ENCODE data around the gene TUBGCP3.

DNA sequence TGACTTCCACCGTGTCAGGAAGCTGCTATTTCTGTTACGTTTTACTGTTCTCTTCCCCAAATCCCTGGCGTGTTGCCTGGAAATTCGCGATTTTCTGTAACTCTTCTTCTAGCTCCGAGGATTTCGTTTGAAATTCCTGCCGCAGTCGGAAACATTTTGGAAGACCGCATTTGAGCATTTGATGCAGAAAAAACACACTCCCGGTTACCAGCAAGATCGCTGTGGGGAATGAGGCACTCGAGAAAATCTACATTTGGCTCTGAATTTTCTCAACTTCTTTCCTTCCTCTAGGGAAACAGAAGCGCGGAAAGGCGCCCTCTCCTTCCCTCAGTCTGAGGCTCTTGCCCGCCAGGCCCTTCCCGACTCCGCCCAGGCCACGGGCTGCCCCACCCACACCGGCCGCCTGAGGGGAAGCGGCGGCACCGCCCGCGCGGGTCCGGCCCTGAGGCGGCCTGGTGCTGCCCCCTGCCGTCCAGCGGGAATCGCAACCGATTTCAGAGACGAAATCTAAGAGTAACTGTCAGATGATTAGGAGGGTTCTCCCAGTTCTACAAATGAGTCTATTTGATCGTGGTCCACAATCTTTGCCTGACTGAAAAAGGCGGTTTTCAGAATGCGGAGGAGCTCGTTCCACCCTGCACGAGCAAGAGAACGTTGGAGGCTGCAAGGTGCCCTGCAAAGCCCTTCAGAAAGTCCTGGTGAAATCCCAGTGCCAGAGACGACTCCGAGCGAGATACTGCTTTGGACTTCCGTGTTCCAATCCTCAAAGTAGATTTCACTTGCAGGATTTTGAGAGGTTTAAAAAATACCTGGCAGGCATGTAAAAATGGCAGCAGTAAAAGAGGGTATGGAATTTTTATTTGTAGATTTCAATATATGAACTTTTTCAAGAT lies 18.4 kb upstream of the TUBGCP3 start:
- peak; percentile 91 to 94 for TF ChIP-seq CTCF (conservative IDR thresholded peaks at IDR 0.05; ENCODE audit: low read depth in 2 of 2)
- TF ChIP-seq EZH2 (IDR thresholded peaks at IDR 0.05; ENCODE audit: low read depth, unreplicated experiment): no peak
- TF ChIP-seq, protein P1, sequence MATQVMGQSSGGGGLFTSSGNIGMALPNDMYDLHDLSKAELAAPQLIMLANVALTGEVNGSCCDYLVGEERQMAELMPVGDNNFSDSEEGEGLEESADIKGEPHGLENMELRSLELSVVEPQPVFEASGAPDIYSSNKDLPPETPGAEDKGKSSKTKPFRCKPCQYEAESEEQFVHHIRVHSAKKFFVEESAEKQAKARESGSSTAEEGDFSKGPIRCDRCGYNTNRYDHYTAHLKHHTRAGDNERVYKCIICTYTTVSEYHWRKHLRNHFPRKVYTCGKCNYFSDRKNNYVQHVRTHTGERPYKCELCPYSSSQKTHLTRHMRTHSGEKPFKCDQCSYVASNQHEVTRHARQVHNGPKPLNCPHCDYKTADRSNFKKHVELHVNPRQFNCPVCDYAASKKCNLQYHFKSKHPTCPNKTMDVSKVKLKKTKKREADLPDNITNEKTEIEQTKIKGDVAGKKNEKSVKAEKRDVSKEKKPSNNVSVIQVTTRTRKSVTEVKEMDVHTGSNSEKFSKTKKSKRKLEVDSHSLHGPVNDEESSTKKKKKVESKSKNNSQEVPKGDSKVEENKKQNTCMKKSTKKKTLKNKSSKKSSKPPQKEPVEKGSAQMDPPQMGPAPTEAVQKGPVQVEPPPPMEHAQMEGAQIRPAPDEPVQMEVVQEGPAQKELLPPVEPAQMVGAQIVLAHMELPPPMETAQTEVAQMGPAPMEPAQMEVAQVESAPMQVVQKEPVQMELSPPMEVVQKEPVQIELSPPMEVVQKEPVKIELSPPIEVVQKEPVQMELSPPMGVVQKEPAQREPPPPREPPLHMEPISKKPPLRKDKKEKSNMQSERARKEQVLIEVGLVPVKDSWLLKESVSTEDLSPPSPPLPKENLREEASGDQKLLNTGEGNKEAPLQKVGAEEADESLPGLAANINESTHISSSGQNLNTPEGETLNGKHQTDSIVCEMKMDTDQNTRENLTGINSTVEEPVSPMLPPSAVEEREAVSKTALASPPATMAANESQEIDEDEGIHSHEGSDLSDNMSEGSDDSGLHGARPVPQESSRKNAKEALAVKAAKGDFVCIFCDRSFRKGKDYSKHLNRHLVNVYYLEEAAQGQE (IDR thresholded peaks at IDR 0.05; ENCODE audit: unreplicated experiment): no peak
- TF ChIP-seq POLR2AphosphoS5 (IDR thresholded peaks at IDR 0.05; ENCODE audit: low read depth): peak; percentile 66
- TF ChIP-seq EZH2phosphoT487 (IDR thresholded peaks at IDR 0.05; ENCODE audit: unreplicated experiment): no peak
- TF ChIP-seq CREB1 (CRISPR knock-in tag; IDR thresholded peaks at IDR 0.05; ENCODE audit: low read depth): no peak
- no peak for TF ChIP-seq STAT1 (IDR thresholded peaks at IDR 0.05; ENCODE audit: unreplicated experiment)
- no peak for TF ChIP-seq ZNF331 (CRISPR knock-in tag; IDR thresholded peaks at IDR 0.05; ENCODE audit: low read depth)
- no peak for TF ChIP-seq JUNB (IDR thresholded peaks at IDR 0.05; ENCODE audit: unreplicated experiment)
- TF ChIP-seq ZNF114 (CRISPR knock-in tag; IDR thresholded peaks at IDR 0.05): no peak
- TF ChIP-seq, protein P2, sequence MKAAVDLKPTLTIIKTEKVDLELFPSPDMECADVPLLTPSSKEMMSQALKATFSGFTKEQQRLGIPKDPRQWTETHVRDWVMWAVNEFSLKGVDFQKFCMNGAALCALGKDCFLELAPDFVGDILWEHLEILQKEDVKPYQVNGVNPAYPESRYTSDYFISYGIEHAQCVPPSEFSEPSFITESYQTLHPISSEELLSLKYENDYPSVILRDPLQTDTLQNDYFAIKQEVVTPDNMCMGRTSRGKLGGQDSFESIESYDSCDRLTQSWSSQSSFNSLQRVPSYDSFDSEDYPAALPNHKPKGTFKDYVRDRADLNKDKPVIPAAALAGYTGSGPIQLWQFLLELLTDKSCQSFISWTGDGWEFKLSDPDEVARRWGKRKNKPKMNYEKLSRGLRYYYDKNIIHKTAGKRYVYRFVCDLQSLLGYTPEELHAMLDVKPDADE (IDR thresholded peaks at IDR 0.05): no peak
- no peak for TF ChIP-seq NANOG (IDR thresholded peaks at IDR 0.05; ENCODE audit: borderline replicate concordance)
- TF ChIP-seq, protein P3, sequence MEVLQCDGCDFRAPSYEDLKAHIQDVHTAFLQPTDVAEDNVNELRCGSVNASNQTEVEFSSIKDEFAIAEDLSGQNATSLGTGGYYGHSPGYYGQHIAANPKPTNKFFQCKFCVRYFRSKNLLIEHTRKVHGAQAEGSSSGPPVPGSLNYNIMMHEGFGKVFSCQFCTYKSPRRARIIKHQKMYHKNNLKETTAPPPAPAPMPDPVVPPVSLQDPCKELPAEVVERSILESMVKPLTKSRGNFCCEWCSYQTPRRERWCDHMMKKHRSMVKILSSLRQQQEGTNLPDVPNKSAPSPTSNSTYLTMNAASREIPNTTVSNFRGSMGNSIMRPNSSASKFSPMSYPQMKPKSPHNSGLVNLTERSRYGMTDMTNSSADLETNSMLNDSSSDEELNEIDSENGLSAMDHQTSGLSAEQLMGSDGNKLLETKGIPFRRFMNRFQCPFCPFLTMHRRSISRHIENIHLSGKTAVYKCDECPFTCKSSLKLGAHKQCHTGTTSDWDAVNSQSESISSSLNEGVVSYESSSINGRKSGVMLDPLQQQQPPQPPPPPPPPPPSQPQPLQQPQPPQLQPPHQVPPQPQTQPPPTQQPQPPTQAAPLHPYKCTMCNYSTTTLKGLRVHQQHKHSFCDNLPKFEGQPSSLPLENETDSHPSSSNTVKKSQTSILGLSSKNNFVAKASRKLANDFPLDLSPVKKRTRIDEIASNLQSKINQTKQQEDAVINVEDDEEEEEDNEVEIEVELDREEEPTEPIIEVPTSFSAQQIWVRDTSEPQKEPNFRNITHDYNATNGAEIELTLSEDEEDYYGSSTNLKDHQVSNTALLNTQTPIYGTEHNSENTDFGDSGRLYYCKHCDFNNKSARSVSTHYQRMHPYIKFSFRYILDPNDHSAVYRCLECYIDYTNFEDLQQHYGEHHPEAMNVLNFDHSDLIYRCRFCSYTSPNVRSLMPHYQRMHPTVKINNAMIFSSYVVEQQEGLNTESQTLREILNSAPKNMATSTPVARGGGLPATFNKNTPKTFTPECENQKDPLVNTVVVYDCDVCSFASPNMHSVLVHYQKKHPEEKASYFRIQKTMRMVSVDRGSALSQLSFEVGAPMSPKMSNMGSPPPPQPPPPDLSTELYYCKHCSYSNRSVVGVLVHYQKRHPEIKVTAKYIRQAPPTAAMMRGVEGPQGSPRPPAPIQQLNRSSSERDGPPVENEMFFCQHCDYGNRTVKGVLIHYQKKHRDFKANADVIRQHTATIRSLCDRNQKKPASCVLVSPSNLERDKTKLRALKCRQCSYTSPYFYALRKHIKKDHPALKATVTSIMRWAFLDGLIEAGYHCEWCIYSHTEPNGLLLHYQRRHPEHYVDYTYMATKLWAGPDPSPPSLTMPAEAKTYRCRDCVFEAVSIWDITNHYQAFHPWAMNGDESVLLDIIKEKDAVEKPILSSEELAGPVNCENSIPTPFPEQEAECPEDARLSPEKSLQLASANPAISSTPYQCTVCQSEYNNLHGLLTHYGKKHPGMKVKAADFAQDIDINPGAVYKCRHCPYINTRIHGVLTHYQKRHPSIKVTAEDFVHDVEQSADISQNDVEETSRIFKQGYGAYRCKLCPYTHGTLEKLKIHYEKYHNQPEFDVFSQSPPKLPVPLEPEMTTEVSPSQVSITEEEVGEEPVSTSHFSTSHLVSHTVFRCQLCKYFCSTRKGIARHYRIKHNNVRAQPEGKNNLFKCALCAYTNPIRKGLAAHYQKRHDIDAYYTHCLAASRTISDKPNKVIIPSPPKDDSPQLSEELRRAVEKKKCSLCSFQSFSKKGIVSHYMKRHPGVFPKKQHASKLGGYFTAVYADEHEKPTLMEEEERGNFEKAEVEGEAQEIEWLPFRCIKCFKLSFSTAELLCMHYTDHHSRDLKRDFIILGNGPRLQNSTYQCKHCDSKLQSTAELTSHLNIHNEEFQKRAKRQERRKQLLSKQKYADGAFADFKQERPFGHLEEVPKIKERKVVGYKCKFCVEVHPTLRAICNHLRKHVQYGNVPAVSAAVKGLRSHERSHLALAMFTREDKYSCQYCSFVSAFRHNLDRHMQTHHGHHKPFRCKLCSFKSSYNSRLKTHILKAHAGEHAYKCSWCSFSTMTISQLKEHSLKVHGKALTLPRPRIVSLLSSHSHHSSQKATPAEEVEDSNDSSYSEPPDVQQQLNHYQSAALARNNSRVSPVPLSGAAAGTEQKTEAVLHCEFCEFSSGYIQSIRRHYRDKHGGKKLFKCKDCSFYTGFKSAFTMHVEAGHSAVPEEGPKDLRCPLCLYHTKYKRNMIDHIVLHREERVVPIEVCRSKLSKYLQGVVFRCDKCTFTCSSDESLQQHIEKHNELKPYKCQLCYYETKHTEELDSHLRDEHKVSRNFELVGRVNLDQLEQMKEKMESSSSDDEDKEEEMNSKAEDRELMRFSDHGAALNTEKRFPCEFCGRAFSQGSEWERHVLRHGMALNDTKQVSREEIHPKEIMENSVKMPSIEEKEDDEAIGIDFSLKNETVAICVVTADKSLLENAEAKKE (CRISPR knock-in tag; IDR thresholded peaks at IDR 0.05): no peak
